ENCODE data around the gene BRAT1.
"Not testable (repeated sequence)": the region's sequence is repeated elsewhere in the genome, so short reads cannot be mapped to it uniquely, and the experiment has no call there.

The BRAT1 gene

DNA sequence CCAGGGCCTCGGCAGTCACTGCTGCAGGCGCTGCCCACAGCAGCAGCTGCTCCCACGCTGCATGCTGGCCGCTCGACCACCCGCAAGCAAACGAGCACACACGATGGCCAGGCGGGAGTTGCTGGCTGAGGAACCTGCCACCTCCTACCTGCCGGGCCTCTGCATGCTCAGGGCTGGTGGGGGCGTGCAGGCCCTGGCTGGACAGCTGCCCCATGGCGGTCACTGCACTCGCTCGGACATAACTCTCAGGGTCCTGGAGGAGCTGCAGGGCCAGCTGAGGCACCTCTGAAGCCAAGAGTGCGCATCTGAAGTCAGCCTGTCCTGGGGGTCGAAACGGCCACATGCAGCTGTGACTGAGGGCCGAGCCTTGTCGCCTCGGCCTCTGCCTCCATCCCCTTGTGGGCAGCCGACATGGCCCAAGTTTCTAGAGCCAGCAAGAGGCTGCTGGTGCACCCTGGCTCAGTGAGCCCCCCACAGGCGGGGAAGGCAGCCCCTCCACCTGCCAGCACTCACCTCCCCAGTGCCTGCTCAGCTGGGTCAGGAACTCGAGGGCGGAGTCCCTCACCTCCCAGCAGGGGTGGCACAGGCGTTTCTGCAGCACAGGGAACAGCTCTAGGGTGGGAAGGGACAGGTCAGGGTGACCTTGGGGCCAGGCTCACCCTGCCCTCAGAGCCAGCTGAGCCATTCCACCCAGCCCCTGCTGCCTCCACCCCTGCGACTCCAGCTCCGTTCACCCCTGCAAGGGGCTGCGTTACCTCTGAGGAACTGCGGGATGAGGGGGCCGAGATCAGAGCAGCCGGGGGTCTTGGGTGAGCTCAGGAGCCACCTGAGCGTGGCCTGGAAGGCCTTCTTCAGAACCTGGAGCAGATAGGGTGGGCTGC, 16.1 kb downstream of the BRAT1 start:
- in situ Hi-C loops (cut with MboI; ENCODE audit: low sequenced_read_pairs) = no loop called here

- in situ Hi-C loops (cut with MboI; ENCODE audit: low sequenced_read_pairs) = no loop called here
Measured at GRCh38 chr7:2537981-2538851, 17.1 kb downstream of the BRAT1 start.

DNA sequence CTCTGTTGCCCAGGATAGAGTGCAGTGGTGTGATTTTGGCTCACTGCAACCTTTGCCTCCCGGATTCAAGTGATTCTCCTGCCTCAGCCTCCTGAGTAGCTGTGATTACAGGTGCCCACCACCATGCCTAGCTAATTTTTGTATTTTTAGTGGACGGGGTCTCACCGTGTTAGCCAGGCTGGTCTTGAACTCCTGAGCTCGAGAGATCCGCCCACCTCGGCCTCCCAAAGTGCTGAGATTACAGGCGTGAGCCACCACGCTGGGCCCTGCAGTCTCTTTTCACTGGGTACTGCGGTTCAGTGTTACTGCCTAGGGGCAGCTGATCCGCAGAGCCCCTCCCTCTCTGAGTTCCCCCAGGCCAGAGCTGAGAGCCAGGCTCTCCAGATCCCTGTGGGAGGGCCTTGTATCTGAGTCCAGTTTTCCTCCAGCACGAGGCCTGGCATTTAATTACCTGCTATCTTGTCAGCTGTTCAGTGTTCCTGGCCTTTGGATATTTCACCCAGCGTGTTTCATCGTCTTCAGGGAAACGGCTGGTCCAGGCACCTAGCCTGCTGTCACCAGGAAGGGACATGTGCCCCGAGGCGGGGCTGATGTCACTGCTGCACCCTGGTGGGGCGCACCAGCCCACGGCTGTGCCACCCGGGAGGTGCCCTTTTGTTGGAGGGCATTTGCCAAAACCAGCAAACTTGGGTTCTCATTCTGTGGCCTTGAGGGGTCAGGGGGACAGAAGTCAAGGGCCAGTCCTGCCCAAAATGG, 19.3 kb downstream of the BRAT1 start:
- in situ Hi-C loops (cut with MboI; ENCODE audit: low sequenced_read_pairs) = not testable (repeated sequence)

DNA sequence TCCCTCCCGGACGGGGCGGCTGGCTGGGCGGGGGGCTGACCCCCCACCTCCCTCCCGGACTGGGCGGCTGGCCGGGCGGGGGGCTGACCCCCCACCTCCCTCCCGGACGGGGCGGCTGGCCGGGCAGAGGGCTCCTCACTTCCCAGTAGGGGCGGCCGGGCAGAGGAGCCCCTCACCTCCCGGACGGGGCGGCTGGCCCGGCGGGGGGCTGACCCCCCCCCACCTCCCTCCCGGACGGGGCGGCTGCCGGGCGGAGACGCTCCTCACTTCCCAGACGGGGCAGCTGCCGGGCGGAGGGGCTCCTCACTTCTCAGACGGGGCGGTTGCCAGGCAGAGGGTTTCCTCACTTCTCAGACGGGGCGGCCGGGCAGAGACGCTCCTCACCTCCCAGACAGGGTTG, 21.1 kb downstream of the BRAT1 start:
- in situ Hi-C loops (cut with MboI; ENCODE audit: low sequenced_read_pairs) = not testable (repeated sequence)

GRCh38 chr7:2533566-2533965, 21.8 kb downstream of the BRAT1 start:
- in situ Hi-C loops (cut with MboI; ENCODE audit: low sequenced_read_pairs) = not testable (repeated sequence)

- in situ Hi-C loops (cut with MboI; ENCODE audit: low sequenced_read_pairs) = not testable (repeated sequence)
Measured at GRCh38 chr7:2532816-2533215, 22.5 kb downstream of the BRAT1 start.

- in situ Hi-C loops (cut with MboI; ENCODE audit: low sequenced_read_pairs) = not testable (repeated sequence)
Measured at GRCh38 chr7:2532199-2532772, 23.0 kb downstream of the BRAT1 start.

DNA sequence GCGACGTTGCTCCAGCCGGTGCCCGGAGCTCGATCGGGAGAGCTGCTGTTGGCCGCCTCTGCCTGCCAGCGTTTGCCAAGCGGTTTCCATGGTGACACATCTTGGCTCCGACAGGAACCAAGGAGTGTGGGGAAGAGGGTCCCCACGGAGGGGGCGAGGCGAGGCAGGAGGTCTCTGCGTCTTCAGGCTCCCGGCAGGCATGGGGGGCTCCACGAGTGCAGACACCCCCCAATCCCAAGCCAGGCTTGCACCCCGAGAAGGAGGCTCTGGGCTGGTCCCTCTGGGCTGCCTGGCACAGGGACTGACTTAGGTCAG, 23.6 kb downstream of the BRAT1 start:
- in situ Hi-C loops (cut with MboI; ENCODE audit: low sequenced_read_pairs) = not testable (repeated sequence)

DNA sequence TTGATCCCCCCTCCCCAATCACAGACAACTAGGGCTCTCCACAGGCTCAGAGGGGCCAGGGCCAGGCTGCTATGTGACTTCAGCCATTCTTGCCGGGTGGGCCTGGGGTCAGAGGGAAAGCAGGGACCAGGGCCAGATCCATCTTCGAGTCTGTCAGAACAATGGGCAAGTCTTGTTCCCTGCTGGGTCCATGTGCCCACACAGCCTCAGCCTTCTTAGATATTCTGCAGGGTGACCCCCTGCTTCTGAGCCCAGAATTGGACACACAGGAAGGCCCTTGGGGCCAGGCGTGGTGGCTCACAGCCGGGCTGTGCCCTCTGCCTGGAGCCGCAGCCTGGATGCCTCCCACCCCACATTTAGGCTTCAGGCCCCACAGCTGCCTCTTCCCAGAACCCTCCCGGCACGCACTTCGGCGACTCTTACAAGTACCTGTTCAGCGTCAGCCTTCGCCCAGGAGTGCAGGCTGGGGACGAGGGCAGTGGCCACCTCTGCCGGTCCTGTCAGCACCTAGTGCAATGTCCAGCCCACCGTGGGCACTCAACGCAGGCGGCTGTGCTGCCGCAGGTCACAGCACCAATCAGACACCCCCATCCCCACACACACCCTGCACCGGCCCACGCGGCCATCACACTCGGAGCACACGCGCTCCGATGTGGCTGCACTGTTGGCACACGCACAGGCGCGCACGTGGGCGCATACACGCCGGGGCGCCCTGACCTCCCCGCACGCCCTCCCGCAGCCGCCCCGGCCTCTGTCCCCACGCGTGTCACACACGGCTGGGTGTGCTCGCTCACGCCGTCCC, 24.1 kb downstream of the BRAT1 start:
- in situ Hi-C loops (cut with MboI; ENCODE audit: low sequenced_read_pairs) = not testable (repeated sequence)

DNA sequence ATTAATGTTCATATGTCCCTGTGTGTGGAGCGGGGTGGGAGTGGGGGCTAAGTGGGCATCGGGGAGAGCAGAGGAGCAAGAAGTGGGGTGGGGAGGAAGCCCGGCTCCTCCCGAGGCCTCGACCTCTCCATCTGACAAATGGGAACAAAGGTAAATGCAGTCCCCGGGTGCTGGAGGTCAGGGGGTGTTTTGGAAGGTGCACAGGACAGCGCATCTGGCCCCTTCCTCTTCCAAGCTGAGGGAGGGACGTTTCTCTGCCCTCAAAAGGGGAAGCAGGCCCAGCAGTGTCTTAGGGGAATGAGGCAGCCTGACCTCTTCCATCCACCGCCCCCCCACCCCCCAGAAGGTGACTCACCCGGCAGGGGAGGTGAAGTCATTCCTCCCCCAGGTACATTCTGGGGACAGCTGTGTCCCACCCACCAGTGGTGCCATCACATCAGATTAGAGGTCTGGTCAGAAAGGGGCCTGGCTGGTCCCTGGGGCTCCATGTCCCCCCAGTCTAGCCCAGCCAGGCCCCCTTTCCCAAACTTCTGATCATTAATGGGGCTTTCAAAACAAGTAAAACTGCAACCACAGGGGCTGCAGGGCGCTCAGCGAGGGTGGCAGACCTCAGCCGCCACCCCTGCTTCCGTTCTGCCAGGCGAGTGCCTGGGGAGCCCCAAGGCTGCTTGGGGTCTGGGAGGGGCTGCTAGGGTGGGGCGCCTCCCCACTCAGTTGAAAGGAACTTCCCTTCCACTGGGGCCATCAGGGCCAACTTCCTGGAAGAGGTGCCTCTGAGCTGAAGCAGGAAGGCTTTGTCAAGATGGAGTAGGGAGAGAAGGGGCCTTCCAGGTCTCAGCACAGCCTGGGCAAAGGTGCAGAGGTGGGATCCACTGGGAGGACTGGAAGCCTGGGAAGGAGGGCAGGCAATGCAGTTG, 25.0 kb downstream of the BRAT1 start:
- in situ Hi-C loops (cut with MboI; ENCODE audit: low sequenced_read_pairs) = no loop called here

DNA sequence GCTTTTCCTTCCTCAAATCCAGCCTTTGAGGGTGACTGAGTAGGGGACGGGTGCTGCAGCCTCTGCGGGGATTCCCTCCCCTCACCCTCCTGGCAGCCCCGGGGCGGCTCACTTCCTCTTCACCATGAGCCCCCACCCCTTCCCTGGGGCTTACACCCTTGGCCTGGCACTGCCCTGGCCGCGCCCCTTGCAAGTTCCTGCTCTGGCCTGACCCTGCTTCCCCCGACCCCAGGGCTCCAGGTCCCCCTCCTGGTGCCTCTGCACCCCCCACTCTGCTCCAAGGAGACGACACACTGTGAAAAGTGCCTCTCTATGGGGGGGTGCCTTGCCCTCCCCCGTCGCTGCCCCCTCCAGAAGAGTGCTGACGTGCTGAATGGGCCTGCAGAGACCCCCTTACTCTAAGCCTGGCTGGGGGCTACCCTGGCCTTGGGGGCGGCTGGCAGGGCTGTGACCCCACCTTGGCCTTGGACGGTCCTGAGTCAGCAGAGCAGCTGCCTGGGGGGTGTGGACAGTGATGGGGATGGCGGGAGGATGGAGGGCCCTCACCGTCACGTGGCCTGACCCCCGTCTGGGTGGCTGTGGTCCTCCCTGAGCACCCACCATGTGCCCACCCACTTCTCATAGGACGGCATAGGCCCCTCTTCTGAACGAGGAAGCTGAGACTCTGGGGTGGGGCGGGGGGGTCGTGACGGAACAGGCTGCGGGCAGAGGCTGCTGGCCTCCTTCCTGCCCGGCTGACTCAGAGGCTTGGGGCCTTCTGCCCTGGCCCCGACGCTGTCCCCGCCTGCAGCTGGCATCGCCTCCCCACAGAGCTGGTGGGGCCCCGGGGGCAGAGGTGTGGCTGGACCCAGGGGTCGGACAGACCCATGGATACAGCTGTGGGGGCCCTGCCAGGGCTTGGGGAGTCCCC, 25.9 kb downstream of the BRAT1 start:
- in situ Hi-C loops (cut with MboI; ENCODE audit: low sequenced_read_pairs) = no loop called here

DNA sequence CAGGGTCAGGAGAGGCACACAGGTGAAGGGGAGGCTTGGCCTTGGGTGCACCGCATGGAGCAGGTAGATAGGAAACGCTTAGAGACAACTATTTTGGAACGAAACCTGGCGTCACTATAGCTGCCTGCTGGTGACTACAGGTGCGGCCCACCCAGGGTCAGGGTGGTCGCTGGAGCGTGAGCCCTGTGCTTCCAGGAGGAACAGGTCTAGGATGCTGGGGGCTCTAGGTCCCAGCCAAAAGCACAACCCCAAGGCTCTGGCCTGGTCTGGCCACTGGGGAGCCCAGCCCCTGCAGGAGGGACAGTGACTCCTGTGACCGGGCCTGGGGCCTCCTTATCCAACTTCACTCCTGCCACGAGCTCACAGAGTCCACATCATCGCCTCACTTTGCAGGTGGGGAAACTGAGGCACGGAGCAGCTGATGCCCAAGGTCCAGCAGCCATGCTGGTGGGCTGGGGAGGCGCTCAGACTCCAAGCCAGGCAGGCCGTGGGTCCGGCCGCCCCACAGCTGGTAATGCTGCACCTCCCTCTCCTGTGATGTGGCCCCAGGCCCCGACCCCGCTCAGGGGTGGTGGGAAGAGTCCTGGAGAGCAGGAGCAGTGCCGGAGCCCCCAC, 26.7 kb downstream of the BRAT1 start:
- in situ Hi-C loops (cut with MboI; ENCODE audit: low sequenced_read_pairs) = no loop called here

GRCh38 chr7:2527505-2528467, 27.5 kb downstream of the BRAT1 start:
- in situ Hi-C loops (cut with MboI; ENCODE audit: low sequenced_read_pairs) = no loop called here

DNA sequence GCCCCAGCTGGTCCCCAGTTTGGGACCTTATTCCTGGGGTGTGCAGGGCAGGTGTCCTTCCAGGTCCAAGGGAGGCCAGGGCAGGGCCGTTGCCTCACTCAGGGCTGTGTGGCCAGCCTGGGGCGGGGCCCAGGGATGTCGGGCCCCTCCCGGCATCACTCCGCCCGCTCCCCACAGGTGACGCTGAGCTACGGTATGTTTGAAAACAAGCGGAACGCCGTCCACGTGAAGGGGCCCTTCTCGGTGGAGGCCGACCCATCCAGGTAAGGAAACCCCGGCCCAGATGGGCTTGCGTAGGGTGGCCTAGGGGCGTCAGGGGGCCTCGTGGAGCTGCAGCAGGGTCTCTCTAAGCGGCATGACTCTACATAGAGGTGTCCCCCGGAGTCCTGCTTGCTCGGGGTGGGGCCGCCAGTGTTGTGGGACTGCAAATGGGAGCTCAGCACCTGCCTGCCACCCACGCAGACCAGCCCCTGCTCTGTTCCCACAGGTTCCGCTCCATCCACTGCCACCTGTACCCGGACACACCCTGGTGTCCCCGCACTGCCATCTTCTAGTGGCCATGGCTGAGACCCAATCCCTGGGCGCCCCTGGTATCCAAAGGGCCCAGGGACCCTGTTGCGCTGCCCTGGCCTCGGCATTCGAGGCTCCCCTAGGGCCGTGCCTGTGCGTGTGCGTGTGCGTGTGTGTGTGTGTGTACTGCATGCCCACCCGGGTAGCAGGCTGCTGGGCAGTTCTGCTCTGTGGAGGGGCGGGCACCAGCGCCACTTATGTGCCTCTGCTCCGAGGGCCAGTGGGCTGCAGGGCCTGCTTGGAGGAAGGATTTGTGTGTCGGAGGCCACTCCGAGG, 28.4 kb downstream of the BRAT1 start:
- in situ Hi-C loops (cut with MboI; ENCODE audit: low sequenced_read_pairs) = no loop called here
